Gastroesophageal sphincter (tissue), 4 donors: ENCODE data around the gene SORCS3. TPM values are rescaled to one million over a fixed set of nuclear protein-coding genes. Genes with fewer than 3 reads are reported as not detected.
"Not testable (repeated sequence)": the region's sequence is repeated elsewhere in the genome, so short reads cannot be mapped to it uniquely, and the experiment has no call there.

Experiments used
- ATAC-seq: fragments of 150-250 bp; one replicate; pipeline ENCODE4 v1.9.1; 2016; ENCODE audit warnings: mild to moderate bottlenecking, moderate library complexity
- H3K27ac ChIP-seq, 4 donors: fragments of 200-600 bp; sonication (generic) in 3 of 4; 1 replicate in 3 of 4; 2 replicates in 1 of 4; pipeline ENCODE4 v1.5.1; 2016 to 2019
- H3K27me3 ChIP-seq: fragments of 200-600 bp; sonication (generic); one replicate; pipeline ENCODE4 v1.5.1; 2019
- H3K36me3 ChIP-seq, 2 donors: fragments of 200-600 bp; sonication (generic); one replicate each; pipeline ENCODE4 v1.5.1; 2019; ENCODE audit warnings: control low read depth in 1 of 2
- H3K4me1 ChIP-seq, 3 donors: fragments of 200-600 bp; sonication (generic); 1 replicate in 2 of 3; 2 replicates in 1 of 3; pipeline ENCODE4 v1.5.1; 2016 to 2019; ENCODE audit warnings: control low read depth in 2 of 3
- H3K4me3 ChIP-seq, 2 donors: fragments of 200-600 bp; sonication (generic); one replicate each; pipeline ENCODE4 v1.5.1; 2019; ENCODE audit warnings: mild to moderate bottlenecking in 1 of 2, moderate library complexity in 1 of 2
- H3K9me3 ChIP-seq, 3 donors: fragments of 200-600 bp; sonication (generic); one replicate each; pipeline ENCODE4 v1.5.1; 2017 to 2019; ENCODE audit warnings: control low read depth in 2 of 3
- CTCF ChIP-seq, 4 experiments: fragments of 200-600 bp in 2 of 4; fragments of 450-650 bp in 2 of 4; sonication (generic) in 1 of 4; IDR thresholded peaks; one replicate each; pipeline ENCODE4 v1.5.1; 2017 to 2019; ENCODE audit warnings: antibody characterized with exemption in 4 of 4, mild to moderate bottlenecking in 2 of 4, moderate library complexity in 2 of 4
- EP300 ChIP-seq: sonication (generic); formaldehyde crosslinking; IDR thresholded peaks from one replicate; pipeline ENCODE4 v1.6.1; 2017; ENCODE audit warnings: antibody characterized with exemption, mild to moderate bottlenecking
- POLR2A ChIP-seq, 2 donors: fragments of 450-650 bp; IDR thresholded peaks; one replicate each; pipeline ENCODE4 v1.6.1; 2017; ENCODE audit warnings: antibody characterized with exemption in 2 of 2, mild to moderate bottlenecking in 2 of 2, moderate library complexity in 1 of 2
- POLR2AphosphoS5 ChIP-seq: sonication (generic); formaldehyde crosslinking; IDR thresholded peaks from one replicate; pipeline ENCODE4 v1.6.1; 2017; ENCODE audit warnings: antibody characterized with exemption
- WGBS, 2 donors: methylation state at CpG; one replicate each; pipeline ENCODE4 v1.1.5; 2018; ENCODE audit warnings: low coverage in 1 of 2; 5-methylcytosine and 5-hydroxymethylcytosine counted together
- total RNA-seq, 4 donors: library from RNA; depleted of rRNA; stranded (reverse); fragments of >200 nt; gene quantifications; one replicate each; pipeline ENCODE4 v1.1.0, GENCODE V29; 2016

Gene SORCS3
- total RNA-seq, 4 donors from 2014 or later, result 0.31 to 1.3 (median 0.69) TPM; not detected in 1

GRCh38 chr10:104694074-104694473, 53.0 kb downstream of the SORCS3 start:
- ATAC-seq, result no peak
- Histone ChIP-seq H3K36me3 (no peaks in the 10 kb centered on the region), H3K27me3 (peaks cover 10% of the 10 kb centered on the region), H3K4me1 (no peaks in the 10 kb centered on the region), H3K4me3 (no peak overlapping the region), H3K27ac (no peak overlapping the region), H3K9me3 (no peaks in the 10 kb centered on the region)
- TF ChIP-seq CTCF (IDR thresholded peaks at IDR 0.05) (no peak), POLR2AphosphoS5 (no peak), EP300 (no peak)
- WGBS, 2 donors, result 30 to 33% methylated on average over 1 of the region's 1 CpG

- not testable (repeated sequence) for H3K36me3 ChIP-seq, H3K27me3 ChIP-seq, ATAC-seq, H3K4me1 ChIP-seq, H3K9me3 ChIP-seq, H3K4me3 ChIP-seq, H3K27ac ChIP-seq
- 81 to 97% methylated on average over 3 to 4 of the region's 4 CpGs for WGBS, 2 donors
These were observed 62.2 kb downstream of the SORCS3 start for GRCh38 chr10:104703262-104703661.

- H3K9me3 ChIP-seq, result no peaks in the 10 kb centered on the region
- H3K27ac ChIP-seq, result no peak overlapping the region
- peaks cover 0 to 6% (median 0%) of the 10 kb centered on the region in 3 donors for H3K4me1 ChIP-seq
- ATAC-seq, result no peak
- WGBS, 2 donors, result 71 to 76% methylated on average over 4 of the region's 4 CpGs
- no peaks in the 10 kb centered on the region for H3K36me3 ChIP-seq
- H3K4me3 ChIP-seq, result no peak overlapping the region
- TF ChIP-seq EP300 (no peak), CTCF (IDR thresholded peaks at IDR 0.05) (no peak), POLR2AphosphoS5 (no peak)
- no peaks in the 10 kb centered on the region for H3K27me3 ChIP-seq
These were observed 65.8 kb downstream of the SORCS3 start for GRCh38 chr10:104706886-104707285.

GRCh38 chr10:104707602-104708459, 66.7 kb downstream of the SORCS3 start:
- TF ChIP-seq EP300 (no peak), POLR2A (IDR thresholded peaks at IDR 0.05) (no peak), CTCF (IDR thresholded peaks at IDR 0.05) (no peak), POLR2AphosphoS5 (no peak)
- no peak overlapping the region for H3K27ac ChIP-seq
- no peak overlapping the region for H3K4me3 ChIP-seq
- H3K27me3 ChIP-seq, result no peaks in the 10 kb centered on the region
- no peaks in the 10 kb centered on the region for H3K36me3 ChIP-seq
- no peak for ATAC-seq
- no peaks in the 10 kb centered on the region for H3K9me3 ChIP-seq
- WGBS, 2 donors, result 51 to 61% methylated on average over 3 to 4 of the region's 4 CpGs
- peaks cover 0 to 6% (median 0%) of the 10 kb centered on the region in 3 donors for H3K4me1 ChIP-seq

GRCh38 chr10:104711302-104711721, 70.2 kb downstream of the SORCS3 start:
- Histone ChIP-seq H3K9me3 (no peaks in the 10 kb centered on the region), H3K4me1 (peaks cover 0 to 6% (median 0%) of the 10 kb centered on the region in 3 donors), H3K27ac (no peak overlapping the region), H3K27me3 (no peaks in the 10 kb centered on the region), H3K36me3 (no peaks in the 10 kb centered on the region), H3K4me3 (no peak overlapping the region)
- no peak for TF ChIP-seq POLR2AphosphoS5
- no peak for ATAC-seq
- WGBS, 2 donors, result 71 to 77% methylated on average over 3 of the region's 3 CpGs

GRCh38 chr10:104730593-104730992, 89.5 kb downstream of the SORCS3 start:
- H3K4me1 ChIP-seq, result peaks cover 0 to 11% (median 0%) of the 10 kb centered on the region in 3 donors
- not testable (repeated sequence) for H3K9me3 ChIP-seq, H3K27ac ChIP-seq, ATAC-seq, H3K27me3 ChIP-seq, H3K36me3 ChIP-seq, H3K4me3 ChIP-seq
- WGBS, 2 donors, result 89 to 100% methylated on average over 1 of the region's 2 CpGs
